Measurements from ENCODE around the gene POLQ. TPM values are rescaled to one million over a fixed set of nuclear protein-coding genes. Genes with fewer than 3 reads are reported as not detected.

Gene POLQ
- polyA plus RNA-seq, 1 donor (not counting 4 experiments of a cell fraction or from before 2014, with no cell fraction given) = 4.4 TPM

DNA sequence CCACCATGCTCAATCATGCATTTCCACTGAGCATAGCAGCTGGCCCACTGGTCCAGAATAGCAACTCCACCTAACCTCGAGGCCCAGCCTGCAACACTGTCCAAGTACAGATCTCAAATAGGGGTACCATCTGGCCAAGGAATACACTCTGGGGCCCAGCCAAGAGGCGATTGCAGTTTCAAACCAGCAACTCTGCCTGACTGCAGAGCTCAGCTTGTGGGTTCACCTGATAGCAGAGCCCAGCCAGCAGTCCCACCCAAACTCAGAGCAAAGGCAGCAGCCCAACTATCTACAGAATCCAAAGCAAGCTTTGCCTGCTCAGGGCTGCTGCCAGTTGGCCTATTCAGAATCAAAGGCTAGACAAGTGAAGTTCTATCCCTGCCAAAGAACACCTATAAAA, 30.5 kb downstream of the POLQ start:
- H3K4me1 ChIP-seq (ENCODE audit: control insufficient read depth, extremely low read depth, insufficient read depth, low read length) = no peaks in the 10 kb centered on the region
- no peak overlapping the region for H3K9ac ChIP-seq (ENCODE audit: control insufficient read depth, extremely low read depth, insufficient read depth, low read length)
- no peak overlapping the region for H2AFZ ChIP-seq (ENCODE audit: control insufficient read depth, low read length)
- no peak overlapping the region for H3K4me2 ChIP-seq (ENCODE audit: control insufficient read depth, extremely low read depth, insufficient read depth, low read depth, low read length)
- peaks cover 5% of the 10 kb centered on the region for H3K79me2 ChIP-seq (ENCODE audit: control insufficient read depth, insufficient read depth, low read length)
- no peak for DNase-seq (ENCODE audit: low read depth, low spot score)
- no peak overlapping the region for H3K4me3 ChIP-seq (ENCODE audit: control insufficient read depth in 2 of 3, extremely low read depth in 1 of 3, insufficient read depth in 2 of 3, low read depth in 1 of 3, low read length in 3 of 3)
- no peaks in the 10 kb centered on the region for H3K9me1 ChIP-seq (ENCODE audit: control insufficient read depth, extremely low read depth, insufficient read depth, low read length)
- FAIRE-seq = no peak
- H3K9me3 ChIP-seq (ENCODE audit: control insufficient read depth, low read depth, low read length) = no peaks in the 10 kb centered on the region
- no peaks in the 10 kb centered on the region for H4K20me1 ChIP-seq (ENCODE audit: control insufficient read depth, extremely low read depth, insufficient read depth, low read length)
- dilution Hi-C loops (cut with MboI; ENCODE audit: extremely low pct_ligation_motif_present, low sequenced_read_pairs) = no loop called here
- TF ChIP-seq EZH2 (IDR thresholded peaks at IDR 0.05; ENCODE audit: low read length) = no peak
- TF ChIP-seq, protein P1, sequence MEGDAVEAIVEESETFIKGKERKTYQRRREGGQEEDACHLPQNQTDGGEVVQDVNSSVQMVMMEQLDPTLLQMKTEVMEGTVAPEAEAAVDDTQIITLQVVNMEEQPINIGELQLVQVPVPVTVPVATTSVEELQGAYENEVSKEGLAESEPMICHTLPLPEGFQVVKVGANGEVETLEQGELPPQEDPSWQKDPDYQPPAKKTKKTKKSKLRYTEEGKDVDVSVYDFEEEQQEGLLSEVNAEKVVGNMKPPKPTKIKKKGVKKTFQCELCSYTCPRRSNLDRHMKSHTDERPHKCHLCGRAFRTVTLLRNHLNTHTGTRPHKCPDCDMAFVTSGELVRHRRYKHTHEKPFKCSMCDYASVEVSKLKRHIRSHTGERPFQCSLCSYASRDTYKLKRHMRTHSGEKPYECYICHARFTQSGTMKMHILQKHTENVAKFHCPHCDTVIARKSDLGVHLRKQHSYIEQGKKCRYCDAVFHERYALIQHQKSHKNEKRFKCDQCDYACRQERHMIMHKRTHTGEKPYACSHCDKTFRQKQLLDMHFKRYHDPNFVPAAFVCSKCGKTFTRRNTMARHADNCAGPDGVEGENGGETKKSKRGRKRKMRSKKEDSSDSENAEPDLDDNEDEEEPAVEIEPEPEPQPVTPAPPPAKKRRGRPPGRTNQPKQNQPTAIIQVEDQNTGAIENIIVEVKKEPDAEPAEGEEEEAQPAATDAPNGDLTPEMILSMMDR (optimal IDR thresholded peaks at IDR 0.05 in 1 of 3, IDR thresholded peaks at IDR 0.05 in 1 of 3, conservative IDR thresholded peaks at IDR 0.05 in 1 of 3; ENCODE audit: extremely low read depth in 1 of 3, insufficient read depth in 2 of 3, low read length in 3 of 3) = no peak
- no peak overlapping the region for H3K27ac ChIP-seq (ENCODE audit: control insufficient read depth, insufficient read depth, low read length)
- H3K27me3 ChIP-seq (ENCODE audit: control insufficient read depth, extremely low read depth, insufficient read depth, low read length) = no peaks in the 10 kb centered on the region
- H3K36me3 ChIP-seq (ENCODE audit: control insufficient read depth in 2 of 2, extremely low read depth in 1 of 2, insufficient read depth in 2 of 2, low read length in 2 of 2) = peaks cover 0 to 3% of the 10 kb centered on the region in 2 experiments

DNA sequence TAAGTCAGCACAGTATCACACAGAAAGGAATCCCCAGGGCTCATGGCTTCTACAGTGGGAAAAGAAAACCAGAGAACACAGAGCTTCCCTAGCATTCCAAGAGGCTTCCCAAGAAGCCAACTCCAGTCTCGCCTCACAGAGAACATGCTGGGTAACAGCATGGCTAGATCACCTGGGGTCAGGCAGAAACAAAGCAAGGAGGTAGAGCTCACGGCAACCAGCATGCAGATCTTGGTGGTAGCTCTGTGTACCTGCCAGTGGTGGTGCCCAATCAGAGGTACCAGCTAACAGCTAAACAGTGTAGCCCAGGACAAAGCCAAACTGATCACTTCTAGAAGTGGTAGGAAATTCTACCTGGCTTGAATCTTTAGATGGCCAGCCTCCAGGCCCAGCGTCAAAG, 31.3 kb downstream of the POLQ start:
- Histone ChIP-seq H3K4me3 (ENCODE audit: control insufficient read depth in 2 of 3, extremely low read depth in 1 of 3, insufficient read depth in 2 of 3, low read depth in 1 of 3, low read length in 3 of 3) (no peak overlapping the region), H3K4me1 (ENCODE audit: control insufficient read depth, extremely low read depth, insufficient read depth, low read length) (no peaks in the 10 kb centered on the region), H3K36me3 (ENCODE audit: control insufficient read depth in 2 of 2, extremely low read depth in 1 of 2, insufficient read depth in 2 of 2, low read length in 2 of 2) (no peaks in the 10 kb centered on the region), H3K4me2 (ENCODE audit: control insufficient read depth, extremely low read depth, insufficient read depth, low read depth, low read length) (no peak overlapping the region), H3K27me3 (ENCODE audit: control insufficient read depth, extremely low read depth, insufficient read depth, low read length) (no peaks in the 10 kb centered on the region), H3K27ac (ENCODE audit: control insufficient read depth, insufficient read depth, low read length) (no peak overlapping the region), H3K9ac (ENCODE audit: control insufficient read depth, extremely low read depth, insufficient read depth, low read length) (no peak overlapping the region), H3K9me3 (ENCODE audit: control insufficient read depth, low read depth, low read length) (no peaks in the 10 kb centered on the region), H4K20me1 (ENCODE audit: control insufficient read depth, extremely low read depth, insufficient read depth, low read length) (no peaks in the 10 kb centered on the region), H3K9me1 (ENCODE audit: control insufficient read depth, extremely low read depth, insufficient read depth, low read length) (no peaks in the 10 kb centered on the region), H3K79me2 (ENCODE audit: control insufficient read depth, insufficient read depth, low read length) (peaks cover 5% of the 10 kb centered on the region), H2AFZ (ENCODE audit: control insufficient read depth, low read length) (no peak overlapping the region)
- TF ChIP-seq EZH2 (IDR thresholded peaks at IDR 0.05; ENCODE audit: low read length) = no peak
- TF ChIP-seq, protein P1 (optimal IDR thresholded peaks at IDR 0.05 in 1 of 3, IDR thresholded peaks at IDR 0.05 in 1 of 3, conservative IDR thresholded peaks at IDR 0.05 in 1 of 3; ENCODE audit: extremely low read depth in 1 of 3, insufficient read depth in 2 of 3, low read length in 3 of 3) = no peak
- DNase-seq (ENCODE audit: low read depth, low spot score) (no peak), FAIRE-seq (no peak)
- dilution Hi-C loops (cut with MboI; ENCODE audit: extremely low pct_ligation_motif_present, low sequenced_read_pairs) = no loop called here

Data from keratinocyte (primary cell).